VCaP (cell line): ENCODE data around the gene PRSS16.
"Not testable (repeated sequence)": the region's sequence is repeated elsewhere in the genome, so short reads cannot be mapped to it uniquely, and the experiment has no call there.

Source experiments
- H3K27ac ChIP-seq: fragments of 450-650 bp; 2 replicates; pipeline ENCODE4 v1.5.1; 2017
- TF ChIP-seq, protein P1 (sequence below): fragments of 450-650 bp; conservative IDR thresholded peaks from 2 replicates; pipeline ENCODE4 v1.5.1; 2017; ENCODE audit warnings: mild to moderate bottlenecking, moderate library complexity

Gene PRSS16, protein sequence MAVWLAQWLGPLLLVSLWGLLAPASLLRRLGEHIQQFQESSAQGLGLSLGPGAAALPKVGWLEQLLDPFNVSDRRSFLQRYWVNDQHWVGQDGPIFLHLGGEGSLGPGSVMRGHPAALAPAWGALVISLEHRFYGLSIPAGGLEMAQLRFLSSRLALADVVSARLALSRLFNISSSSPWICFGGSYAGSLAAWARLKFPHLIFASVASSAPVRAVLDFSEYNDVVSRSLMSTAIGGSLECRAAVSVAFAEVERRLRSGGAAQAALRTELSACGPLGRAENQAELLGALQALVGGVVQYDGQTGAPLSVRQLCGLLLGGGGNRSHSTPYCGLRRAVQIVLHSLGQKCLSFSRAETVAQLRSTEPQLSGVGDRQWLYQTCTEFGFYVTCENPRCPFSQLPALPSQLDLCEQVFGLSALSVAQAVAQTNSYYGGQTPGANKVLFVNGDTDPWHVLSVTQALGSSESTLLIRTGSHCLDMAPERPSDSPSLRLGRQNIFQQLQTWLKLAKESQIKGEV

DNA sequence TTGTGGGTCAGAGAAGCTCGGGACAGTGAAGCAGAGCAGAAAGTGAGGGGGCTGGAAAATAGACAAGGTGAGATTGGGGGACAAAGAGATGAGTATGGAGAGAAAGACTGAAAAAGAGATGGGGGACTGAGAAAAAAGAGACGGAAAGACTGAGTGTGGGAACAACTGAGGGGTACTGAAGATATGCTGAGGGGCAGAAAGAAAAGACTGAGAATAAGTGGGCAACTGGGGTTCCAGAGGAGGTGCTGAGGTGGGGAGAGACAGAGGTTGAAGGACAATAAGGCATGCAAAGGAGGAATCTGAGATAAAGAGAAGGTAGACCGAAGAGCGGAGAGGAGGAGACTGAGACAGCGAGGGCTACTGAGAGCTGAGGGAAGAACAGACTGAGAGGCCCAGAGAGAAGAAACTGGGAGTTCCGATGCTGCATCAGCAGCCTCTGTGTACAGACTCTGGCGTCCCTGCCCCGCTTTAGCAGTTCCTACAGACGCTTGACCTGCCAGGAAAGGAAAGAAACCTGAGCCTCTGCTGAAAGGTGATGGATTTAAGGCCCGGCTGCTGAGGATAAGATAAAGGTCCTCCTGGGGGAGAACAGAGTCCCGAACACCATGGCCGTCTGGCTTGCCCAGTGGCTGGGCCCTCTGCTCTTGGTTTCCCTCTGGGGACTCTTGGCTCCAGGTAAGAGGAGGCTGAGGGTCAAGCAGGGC, at the start of gene PRSS16:
Gene PRSS16 (plus strand): TSS at position 569 of the 704 bp plus-strand sequence. CDS start 37 bp downstream, at position 606.
- H3K27ac ChIP-seq: no peak within 1 kb of the TSS
- TF ChIP-seq, protein P1, sequence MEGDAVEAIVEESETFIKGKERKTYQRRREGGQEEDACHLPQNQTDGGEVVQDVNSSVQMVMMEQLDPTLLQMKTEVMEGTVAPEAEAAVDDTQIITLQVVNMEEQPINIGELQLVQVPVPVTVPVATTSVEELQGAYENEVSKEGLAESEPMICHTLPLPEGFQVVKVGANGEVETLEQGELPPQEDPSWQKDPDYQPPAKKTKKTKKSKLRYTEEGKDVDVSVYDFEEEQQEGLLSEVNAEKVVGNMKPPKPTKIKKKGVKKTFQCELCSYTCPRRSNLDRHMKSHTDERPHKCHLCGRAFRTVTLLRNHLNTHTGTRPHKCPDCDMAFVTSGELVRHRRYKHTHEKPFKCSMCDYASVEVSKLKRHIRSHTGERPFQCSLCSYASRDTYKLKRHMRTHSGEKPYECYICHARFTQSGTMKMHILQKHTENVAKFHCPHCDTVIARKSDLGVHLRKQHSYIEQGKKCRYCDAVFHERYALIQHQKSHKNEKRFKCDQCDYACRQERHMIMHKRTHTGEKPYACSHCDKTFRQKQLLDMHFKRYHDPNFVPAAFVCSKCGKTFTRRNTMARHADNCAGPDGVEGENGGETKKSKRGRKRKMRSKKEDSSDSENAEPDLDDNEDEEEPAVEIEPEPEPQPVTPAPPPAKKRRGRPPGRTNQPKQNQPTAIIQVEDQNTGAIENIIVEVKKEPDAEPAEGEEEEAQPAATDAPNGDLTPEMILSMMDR: no peak

DNA sequence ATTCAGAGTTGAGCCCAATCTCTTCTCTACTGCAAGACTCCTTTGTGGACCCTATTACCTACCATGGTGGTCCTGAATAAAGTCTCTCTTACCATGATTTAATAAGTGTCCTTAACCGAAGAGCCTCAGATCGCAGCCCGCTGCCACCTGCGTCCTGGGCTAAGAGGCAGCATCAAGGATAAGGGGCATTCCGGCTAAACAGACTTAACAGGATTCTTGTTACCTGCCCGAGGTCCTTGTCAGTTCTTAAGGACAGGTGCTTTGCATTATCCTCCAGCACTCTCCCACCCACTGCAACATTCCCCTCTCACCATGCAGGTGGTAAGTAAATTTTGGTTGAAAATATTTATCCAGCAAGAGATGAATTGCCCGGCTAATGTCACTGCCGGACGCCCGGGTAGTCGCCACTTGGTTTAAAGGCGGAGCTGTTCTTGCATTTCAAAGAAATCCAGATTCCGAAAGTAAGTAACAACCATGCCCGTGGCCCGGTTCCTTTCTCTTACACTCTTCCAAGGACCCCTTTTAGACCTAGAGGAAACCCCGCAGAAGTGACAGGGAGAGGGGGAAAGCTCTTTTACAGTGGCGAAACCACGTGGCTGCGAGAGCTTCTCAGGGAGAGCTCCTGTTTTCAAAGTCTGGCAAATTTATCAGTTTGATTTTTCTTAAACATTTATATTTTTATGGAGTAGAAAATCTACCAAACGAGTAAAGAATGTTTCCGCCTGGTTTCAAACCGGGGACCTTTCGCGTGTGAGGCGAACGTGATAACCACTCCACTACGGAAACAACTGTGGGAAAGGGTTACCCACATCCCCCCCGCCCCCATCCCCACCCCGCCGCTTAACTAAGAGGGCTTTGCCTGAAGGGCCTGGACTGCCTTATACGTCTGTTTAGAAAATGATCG, 41.9 kb upstream of the PRSS16 start:
- H3K27ac ChIP-seq: no peak overlapping the region
- TF ChIP-seq, protein P1: no peak

DNA sequence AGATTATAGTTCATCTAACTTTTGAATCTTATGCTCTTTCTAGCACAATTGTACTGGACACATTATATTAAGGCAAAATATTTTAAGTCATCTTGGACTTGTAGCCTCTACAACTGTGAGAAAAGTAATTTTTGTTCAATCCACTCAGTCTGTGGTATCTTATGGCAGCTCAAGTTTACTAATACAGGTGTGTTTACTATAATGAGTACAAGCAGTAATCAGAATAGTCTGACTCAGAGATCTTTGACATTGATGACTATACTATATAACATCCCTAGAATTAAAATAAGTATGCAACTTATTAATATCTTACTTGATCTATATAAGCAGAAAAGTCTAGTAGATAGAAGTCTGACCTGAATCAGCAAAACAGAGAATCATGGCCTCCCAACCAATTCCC, 40.7 kb upstream of the PRSS16 start:
- TF ChIP-seq, protein P1: no peak
- no peak overlapping the region for H3K27ac ChIP-seq

DNA sequence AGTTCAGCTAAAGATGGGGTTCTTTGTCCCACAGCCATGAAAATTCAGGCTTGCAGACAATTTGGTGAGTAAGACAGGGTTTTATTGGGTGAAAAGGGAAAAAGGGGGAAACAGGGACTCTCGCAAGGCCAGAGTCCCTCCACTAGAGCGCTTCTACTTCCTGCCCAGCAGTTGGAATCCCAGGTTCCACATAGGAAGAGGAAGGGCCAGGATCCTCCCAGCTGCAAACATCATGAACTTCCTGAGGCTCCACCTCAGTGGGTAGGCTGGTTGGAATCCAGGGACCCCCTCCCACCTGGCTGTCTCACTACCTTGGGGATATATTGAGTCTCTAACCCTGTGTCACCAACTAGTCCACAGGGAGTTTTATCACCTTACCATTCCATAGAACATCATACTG, 39.5 kb upstream of the PRSS16 start:
- TF ChIP-seq, protein P1: no peak
- H3K27ac ChIP-seq: no peak overlapping the region

DNA sequence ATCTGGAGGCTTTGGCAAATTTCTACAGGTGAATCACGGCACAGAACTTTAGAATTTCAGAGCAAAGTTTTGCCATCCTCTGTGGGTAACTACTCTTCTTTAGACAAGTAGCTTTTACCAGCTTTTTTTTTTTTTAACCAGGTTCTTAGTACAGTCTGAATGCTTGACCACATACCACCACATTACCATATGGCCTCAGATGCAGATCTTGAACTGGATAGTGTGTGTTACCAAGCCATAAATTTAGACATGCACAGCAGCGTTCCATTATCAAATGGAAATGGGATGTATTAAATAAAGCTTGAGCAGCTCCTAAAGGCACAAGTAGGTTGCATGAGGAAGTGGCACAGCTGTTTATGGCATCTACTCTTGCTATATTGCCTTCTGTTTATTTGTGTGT, 38.3 kb upstream of the PRSS16 start:
- TF ChIP-seq, protein P1: no peak

DNA sequence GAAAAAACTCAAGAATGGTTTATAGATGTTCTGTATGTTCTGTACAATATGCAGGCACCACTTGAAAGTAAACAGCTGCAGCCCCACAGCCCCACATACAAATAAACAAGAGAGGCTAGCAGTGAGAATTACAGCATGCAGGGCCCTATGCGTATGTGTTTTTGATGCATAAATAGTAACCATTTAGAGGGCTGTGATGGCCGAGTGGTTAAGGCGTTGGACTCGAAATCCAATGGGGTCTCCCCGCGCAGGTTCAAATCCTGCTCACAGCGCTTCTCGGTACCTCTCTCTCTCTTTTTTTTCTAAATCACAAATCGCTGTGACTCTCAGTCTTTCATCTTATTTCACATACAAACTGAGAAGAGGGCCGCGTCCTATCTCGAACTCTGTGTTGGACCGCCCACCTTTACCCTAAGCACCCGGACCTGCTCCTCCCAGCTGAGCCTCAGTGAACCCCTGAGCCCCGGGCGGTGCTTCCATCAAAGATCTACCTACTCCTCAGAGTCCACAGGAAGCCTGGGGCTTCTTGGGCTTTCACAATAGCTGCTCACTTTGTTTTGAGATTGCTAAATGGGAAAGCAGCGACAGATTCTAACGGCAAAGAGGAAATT, 37.7 kb upstream of the PRSS16 start:
- TF ChIP-seq, protein P1: no peak
- H3K27ac ChIP-seq: no peak overlapping the region

More for the DNA sequence above, 38.3 kb upstream of the PRSS16 start:
- H3K27ac ChIP-seq: no peak overlapping the region

DNA sequence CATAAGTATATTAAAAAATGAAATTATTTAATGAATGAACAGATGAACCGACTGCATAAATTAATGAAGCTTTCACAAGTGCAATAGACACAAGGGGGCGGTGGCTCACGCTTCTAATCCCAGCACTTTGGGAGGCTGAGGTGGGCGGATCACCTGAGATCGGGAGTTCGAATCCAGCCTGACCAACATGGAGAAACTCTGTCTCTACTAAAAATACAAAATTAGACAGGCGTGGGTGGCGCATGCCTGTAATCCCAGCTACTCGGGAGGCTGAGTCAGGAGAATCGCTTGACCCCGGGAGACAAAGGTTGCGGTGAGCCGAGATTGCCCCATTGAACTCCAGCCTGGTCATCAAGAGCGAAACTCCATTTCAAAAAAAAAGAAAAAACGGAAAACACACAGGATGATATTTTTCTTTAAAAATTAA, 34.4 kb upstream of the PRSS16 start:
- H3K27ac ChIP-seq: not testable (repeated sequence)
